T-helper 9 cell (primary cell): Measurements from ENCODE around the gene ESCO1.

Experiments
- DNase-seq: peaks from one replicate; pipeline ENCODE4 v3.0.0-alpha.2; 2020

The ESCO1 gene

DNA sequence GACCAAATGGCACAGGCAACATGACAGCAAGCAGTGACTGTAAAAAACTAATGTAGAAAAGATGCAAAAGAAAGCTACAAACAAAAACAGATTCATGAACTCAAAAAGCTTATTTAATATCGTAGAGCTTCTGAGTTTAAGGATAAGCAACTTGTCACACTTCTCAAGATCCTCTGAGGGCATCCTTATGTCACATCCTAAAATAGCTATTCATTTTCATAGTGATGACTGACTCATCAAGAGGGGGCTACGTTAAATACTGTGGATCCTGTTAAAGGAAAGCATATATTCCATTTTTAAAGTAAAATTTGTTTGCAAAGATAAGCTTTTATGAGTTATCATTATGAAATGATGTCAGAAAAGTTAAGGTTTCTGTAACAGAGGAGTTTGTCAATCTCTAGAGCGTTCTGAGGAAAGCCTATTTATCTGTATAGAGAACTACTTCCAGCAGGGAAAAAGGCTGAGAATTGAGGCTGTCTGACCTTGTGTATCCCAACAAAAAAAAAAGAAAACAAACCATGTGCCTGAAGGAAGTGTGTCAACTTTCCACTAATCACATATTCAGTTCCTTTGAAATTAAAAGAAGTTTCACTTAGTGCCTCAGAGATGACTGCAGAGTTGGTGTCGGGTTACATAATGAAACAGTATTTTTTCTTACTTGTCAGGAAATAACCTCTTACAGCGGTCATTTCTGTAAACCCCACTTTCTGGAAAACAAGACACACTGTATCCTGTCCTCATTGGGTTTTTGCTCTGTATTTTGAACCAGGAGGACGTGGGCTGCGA lies 115.5 kb downstream of the ESCO1 start:
- no peak for DNase-seq

DNA sequence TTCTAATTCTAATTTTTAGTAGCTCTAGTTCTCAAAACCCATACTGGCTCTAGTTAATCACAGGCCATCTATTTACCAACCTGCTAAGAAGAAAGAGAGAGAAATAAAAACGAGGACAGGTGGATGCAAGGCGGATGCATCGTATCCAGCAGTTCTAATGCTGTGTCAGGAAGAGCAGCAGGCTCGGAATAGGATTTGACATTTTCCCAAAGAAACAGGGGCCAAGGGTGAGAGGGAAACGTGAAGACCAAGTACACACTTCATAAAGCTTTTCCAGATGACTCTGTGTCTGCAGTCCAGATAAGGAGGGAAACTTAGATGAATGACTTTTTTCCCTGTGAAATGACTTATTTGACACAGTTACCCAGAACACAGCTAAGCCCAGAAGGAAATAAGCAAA lies 117.5 kb downstream of the ESCO1 start:
- DNase-seq: no peak

DNA sequence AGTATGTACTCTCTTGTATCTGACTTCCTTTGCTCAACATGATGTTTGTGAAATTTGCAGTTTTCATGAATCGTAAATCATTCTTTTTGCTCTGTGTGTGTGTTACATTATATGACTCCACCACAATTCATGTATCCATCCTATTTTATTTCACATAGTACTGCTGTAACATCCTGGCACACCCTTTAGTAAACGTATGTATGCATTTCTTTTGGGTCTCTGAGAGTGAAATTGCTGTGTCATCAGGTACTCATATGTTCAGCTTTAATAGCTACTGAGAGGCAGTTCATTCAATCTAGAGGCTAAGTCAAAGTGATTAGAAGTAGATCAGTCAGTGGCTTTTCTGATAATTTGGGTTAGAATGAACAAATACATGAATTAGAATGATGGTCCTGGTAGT lies 118.8 kb downstream of the ESCO1 start:
- DNase-seq: no peak

DNA sequence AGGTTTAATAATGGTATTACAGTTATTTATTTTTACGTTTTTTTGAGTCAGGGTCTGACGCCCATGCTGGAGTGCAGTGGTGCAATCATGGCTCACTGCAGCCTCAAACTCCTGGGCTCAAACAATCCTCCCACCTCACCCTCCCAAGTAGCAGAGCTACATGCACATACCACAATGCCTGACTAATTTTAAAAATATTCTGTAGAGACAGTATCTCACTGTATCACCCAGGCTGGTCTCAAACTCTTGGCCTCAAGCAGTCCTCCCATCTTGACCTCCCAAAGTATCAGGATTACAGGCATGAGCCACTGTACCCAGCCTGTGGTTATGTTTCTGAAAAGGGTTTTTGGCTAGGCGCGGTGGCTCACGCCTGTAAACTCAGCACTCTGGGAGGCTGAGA lies 120.8 kb downstream of the ESCO1 start:
- DNase-seq: no peak
